ENCODE data around the gene RFX1. TPM values are rescaled to one million over a fixed set of nuclear protein-coding genes. Genes with fewer than 3 reads are reported as not detected.

RFX1 gene
- total and polyA plus RNA-seq, 2 experiments from 2014 or later = 8.9 to 11.8 TPM

GRCh38 chr19:13913352-13913751 is 92.8 kb downstream of the RFX1 start (continued):
- no peak for TF ChIP-seq ZNF462 (CRISPR knock-in tag; IDR thresholded peaks at IDR 0.05)
- TF ChIP-seq JUNB (IDR thresholded peaks at IDR 0.05; ENCODE audit: unreplicated experiment) = no peak
- no peak for TF ChIP-seq POLR2AphosphoS5 (IDR thresholded peaks at IDR 0.05; ENCODE audit: low read depth)

Other genes starting within 250 kb of the RFX1 start
- 44.5 and 46.5 TPM in 2 replicates for gene MRI1, start 241.8 kb downstream of the RFX1 start, total RNA-seq (2014; rRNA removed; shearing (Covaris generic))
- gene MRI1, start 241.8 kb downstream of the RFX1 start, polyA plus RNA-seq (2016; fragmentation: Nextera tagmentation; extraction: Ambion mirVana) = 12.3 and 13.5 TPM in 2 replicates
- gene C19orf53, start 231.9 kb downstream of the RFX1 start, total RNA-seq (2014; rRNA removed; shearing (Covaris generic)) = 104 and 118 TPM in 2 replicates
- gene C19orf53, start 231.9 kb downstream of the RFX1 start, polyA plus RNA-seq (2016; fragmentation: Nextera tagmentation; extraction: Ambion mirVana) = 401 and 463 TPM in 2 replicates
- gene ZSWIM4, start 210.9 kb downstream of the RFX1 start, total RNA-seq (2014; rRNA removed; shearing (Covaris generic)) = 37.9 and 42.3 TPM in 2 replicates
- gene ZSWIM4, start 210.9 kb downstream of the RFX1 start, polyA plus RNA-seq (2016; fragmentation: Nextera tagmentation; extraction: Ambion mirVana) = 5.4 and 6.1 TPM in 2 replicates
- not detected in 2 replicates for gene NANOS3, start 129.2 kb downstream of the RFX1 start, total RNA-seq (2014; rRNA removed; shearing (Covaris generic))
- not detected in 2 replicates for gene NANOS3, start 129.2 kb downstream of the RFX1 start, polyA plus RNA-seq (2016; fragmentation: Nextera tagmentation; extraction: Ambion mirVana)
- 3.7 and 4.0 TPM in 2 replicates for gene BRME1, start 100.2 kb downstream of the RFX1 start, total RNA-seq (2014; rRNA removed; shearing (Covaris generic))
- gene BRME1, start 100.2 kb downstream of the RFX1 start, polyA plus RNA-seq (2016; fragmentation: Nextera tagmentation; extraction: Ambion mirVana) = 3.9 and 4.7 TPM in 2 replicates
- 27.3 and 39.7 TPM in 2 replicates for gene CC2D1A, start 100.1 kb downstream of the RFX1 start, total RNA-seq (2014; rRNA removed; shearing (Covaris generic))
- 21.7 and 23.1 TPM in 2 replicates for gene CC2D1A, start 100.1 kb downstream of the RFX1 start, polyA plus RNA-seq (2016; fragmentation: Nextera tagmentation; extraction: Ambion mirVana)
- gene PODNL1, start 67.9 kb downstream of the RFX1 start, total RNA-seq (2014; rRNA removed; shearing (Covaris generic)) = 0.24 TPM in 1 of 2 replicates, not detected in the other
- 1.3 TPM in 1 of 2 replicates, not detected in the other for gene PODNL1, start 67.9 kb downstream of the RFX1 start, polyA plus RNA-seq (2016; fragmentation: Nextera tagmentation; extraction: Ambion mirVana)
- gene DCAF15, start 53.8 kb downstream of the RFX1 start, total RNA-seq (2014; rRNA removed; shearing (Covaris generic)) = 74.8 and 81.3 TPM in 2 replicates
- gene DCAF15, start 53.8 kb downstream of the RFX1 start, polyA plus RNA-seq (2016; fragmentation: Nextera tagmentation; extraction: Ambion mirVana) = 39.5 and 41.6 TPM in 2 replicates
- gene RLN3, start 21.8 kb upstream of the RFX1 start, total RNA-seq (2014; rRNA removed; shearing (Covaris generic)) = not detected in 2 replicates
- not detected in 2 replicates for gene RLN3, start 21.8 kb upstream of the RFX1 start, polyA plus RNA-seq (2016; fragmentation: Nextera tagmentation; extraction: Ambion mirVana)
- 11.4 and 12.8 TPM in 2 replicates for gene IL27RA, start 25.4 kb upstream of the RFX1 start, total RNA-seq (2014; rRNA removed; shearing (Covaris generic))
- gene IL27RA, start 25.4 kb upstream of the RFX1 start, polyA plus RNA-seq (2016; fragmentation: Nextera tagmentation; extraction: Ambion mirVana) = 7.7 and 8.3 TPM in 2 replicates
- gene PALM3, start 55.8 kb upstream of the RFX1 start, total RNA-seq (2014; rRNA removed; shearing (Covaris generic)) = 40.2 and 45.8 TPM in 2 replicates
- gene PALM3, start 55.8 kb upstream of the RFX1 start, polyA plus RNA-seq (2016; fragmentation: Nextera tagmentation; extraction: Ambion mirVana) = 16.6 and 19.6 TPM in 2 replicates
- gene MISP3, start 66.5 kb upstream of the RFX1 start, total RNA-seq (2014; rRNA removed; shearing (Covaris generic)) = 1.9 and 7.8 TPM in 2 replicates
- gene MISP3, start 66.5 kb upstream of the RFX1 start, polyA plus RNA-seq (2016; fragmentation: Nextera tagmentation; extraction: Ambion mirVana) = 2.4 and 2.7 TPM in 2 replicates
- not detected in 2 replicates for gene C19orf67, start 79.5 kb upstream of the RFX1 start, total RNA-seq (2014; rRNA removed; shearing (Covaris generic))
- 0.40 TPM in 1 of 2 replicates, not detected in the other for gene C19orf67, start 79.5 kb upstream of the RFX1 start, polyA plus RNA-seq (2016; fragmentation: Nextera tagmentation; extraction: Ambion mirVana)
- 67.1 and 69.0 TPM in 2 replicates for gene SAMD1, start 84.4 kb upstream of the RFX1 start, total RNA-seq (2014; rRNA removed; shearing (Covaris generic))
- gene SAMD1, start 84.4 kb upstream of the RFX1 start, polyA plus RNA-seq (2016; fragmentation: Nextera tagmentation; extraction: Ambion mirVana) = 32.2 and 38.1 TPM in 2 replicates
- gene PRKACA, start 111.4 kb upstream of the RFX1 start, total RNA-seq (2014; rRNA removed; shearing (Covaris generic)) = 25.7 and 31.3 TPM in 2 replicates
- 12.3 and 13.0 TPM in 2 replicates for gene PRKACA, start 111.4 kb upstream of the RFX1 start, polyA plus RNA-seq (2016; fragmentation: Nextera tagmentation; extraction: Ambion mirVana)
- 33.3 and 37.1 TPM in 2 replicates for gene ASF1B, start 130.3 kb upstream of the RFX1 start, total RNA-seq (2014; rRNA removed; shearing (Covaris generic))
- gene ASF1B, start 130.3 kb upstream of the RFX1 start, polyA plus RNA-seq (2016; fragmentation: Nextera tagmentation; extraction: Ambion mirVana) = 33.8 and 36.9 TPM in 2 replicates
- gene ADGRL1, start 199.8 kb upstream of the RFX1 start, total RNA-seq (2014; rRNA removed; shearing (Covaris generic)) = 84.0 and 100 TPM in 2 replicates
- gene ADGRL1, start 199.8 kb upstream of the RFX1 start, polyA plus RNA-seq (2016; fragmentation: Nextera tagmentation; extraction: Ambion mirVana) = 20.6 and 21.8 TPM in 2 replicates